Measurements from ENCODE around the gene ZEB2. TPM values are rescaled to one million over a fixed set of nuclear protein-coding genes. Genes with fewer than 3 reads are reported as not detected.

ZEB2 gene
- total RNA-seq, 1 experiment from 2014 or later: 1.2 TPM

DNA sequence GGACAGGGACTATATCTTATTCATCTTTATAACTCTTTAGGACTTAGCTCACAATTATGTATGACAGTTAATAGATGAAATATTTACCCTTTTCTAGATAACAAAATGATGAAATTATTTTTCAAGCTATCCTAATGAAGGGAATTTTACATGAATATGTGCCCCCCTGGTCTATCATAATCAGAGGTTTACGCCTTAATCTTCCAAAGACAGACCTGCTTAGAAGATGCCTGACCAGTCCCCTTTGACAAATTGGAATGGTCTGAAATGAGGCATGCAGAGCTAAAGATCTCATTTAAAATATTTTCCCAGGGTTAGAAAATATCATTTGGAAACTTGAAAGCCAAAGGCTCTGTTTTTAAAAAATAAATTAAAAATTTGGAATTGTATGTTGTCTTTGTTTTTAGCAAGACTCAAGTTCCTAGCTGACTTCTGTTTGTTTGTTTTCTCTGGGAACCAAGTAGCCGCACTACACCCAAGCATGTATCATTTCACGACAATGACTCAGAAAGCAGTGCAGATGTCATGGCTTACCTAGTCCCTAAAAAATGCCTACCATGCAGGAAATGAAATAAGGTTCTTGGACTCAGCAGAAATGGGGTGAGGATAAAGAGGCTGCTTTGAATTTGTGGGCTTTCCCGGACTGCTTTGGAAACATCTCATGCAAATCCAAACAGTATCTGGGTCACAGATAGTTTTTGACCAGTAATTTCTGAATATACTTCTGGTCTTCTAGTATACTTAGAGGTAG lies 162.1 kb downstream of the ZEB2 start:
- Mint-ChIP-seq H3K4me1 (peaks cover 0 to 5% of the 10 kb centered on the region in 2 experiments; a peak in 2 of 4 replicates), H3K9me3 (no peaks in the 10 kb centered on the region; a peak in 1 of 5 replicates), H3K4me3 (no peak overlapping the region), H3K36me3 (ENCODE audit: insufficient read depth in 1 of 3, low read depth in 3 of 3) (no peaks in the 10 kb centered on the region), H3K27me3 (ENCODE audit: low read depth) (peaks cover 1% of the 10 kb centered on the region; the same call in 1 of the 2 replicates), H3K27ac (no peak overlapping the region)
- no peak overlapping the region for H4K91ac ChIP-seq (ENCODE audit: insufficient read length, low read depth, low read length)
- H3K79me2 ChIP-seq (ENCODE audit: insufficient read depth, low read length): no peaks in the 10 kb centered on the region
- no peaks in the 10 kb centered on the region for H3K23me2 ChIP-seq (ENCODE audit: insufficient read length, low read depth, low read length, poor library complexity, severe bottlenecking)
- no peak overlapping the region for H3K9ac ChIP-seq (ENCODE audit: extremely low read depth, insufficient read length, low read length)
- H3K27me3 ChIP-seq (ENCODE audit: insufficient read depth, low read length): no peaks in the 10 kb centered on the region
- TF ChIP-seq, protein P1, sequence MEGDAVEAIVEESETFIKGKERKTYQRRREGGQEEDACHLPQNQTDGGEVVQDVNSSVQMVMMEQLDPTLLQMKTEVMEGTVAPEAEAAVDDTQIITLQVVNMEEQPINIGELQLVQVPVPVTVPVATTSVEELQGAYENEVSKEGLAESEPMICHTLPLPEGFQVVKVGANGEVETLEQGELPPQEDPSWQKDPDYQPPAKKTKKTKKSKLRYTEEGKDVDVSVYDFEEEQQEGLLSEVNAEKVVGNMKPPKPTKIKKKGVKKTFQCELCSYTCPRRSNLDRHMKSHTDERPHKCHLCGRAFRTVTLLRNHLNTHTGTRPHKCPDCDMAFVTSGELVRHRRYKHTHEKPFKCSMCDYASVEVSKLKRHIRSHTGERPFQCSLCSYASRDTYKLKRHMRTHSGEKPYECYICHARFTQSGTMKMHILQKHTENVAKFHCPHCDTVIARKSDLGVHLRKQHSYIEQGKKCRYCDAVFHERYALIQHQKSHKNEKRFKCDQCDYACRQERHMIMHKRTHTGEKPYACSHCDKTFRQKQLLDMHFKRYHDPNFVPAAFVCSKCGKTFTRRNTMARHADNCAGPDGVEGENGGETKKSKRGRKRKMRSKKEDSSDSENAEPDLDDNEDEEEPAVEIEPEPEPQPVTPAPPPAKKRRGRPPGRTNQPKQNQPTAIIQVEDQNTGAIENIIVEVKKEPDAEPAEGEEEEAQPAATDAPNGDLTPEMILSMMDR (conservative IDR thresholded peaks at IDR 0.05): no peak
- no peak overlapping the region for H2BK5ac ChIP-seq (ENCODE audit: insufficient read length, low read length)
- no peaks in the 10 kb centered on the region for H4K20me1 ChIP-seq (ENCODE audit: control insufficient read depth, insufficient read depth, insufficient read length)
- DNase-seq: no peak
- H2BK15ac ChIP-seq (ENCODE audit: low read depth, low read length): no peak overlapping the region
- H2BK120ac ChIP-seq (ENCODE audit: low read depth, low read length, poor library complexity, severe bottlenecking): no peak overlapping the region
- H3K4me2 ChIP-seq (ENCODE audit: insufficient read depth, insufficient read length, low read length): no peak overlapping the region
- no peak overlapping the region for H2AFZ ChIP-seq (ENCODE audit: low read length)
- H2BK12ac ChIP-seq (ENCODE audit: insufficient read length, low read depth, low read length): no peak overlapping the region
- H4K8ac ChIP-seq (replicated peaks; ENCODE audit: insufficient read length, low read depth, low read length): no peak overlapping the region
- no peak overlapping the region for H3T11ph ChIP-seq (ENCODE audit: low read length)
- no peak overlapping the region for H4K5ac ChIP-seq (ENCODE audit: insufficient read length, low read depth, low read length)
- no peak overlapping the region for H2AK5ac ChIP-seq (ENCODE audit: insufficient read length, low read length)
- peaks cover 2% of the 10 kb centered on the region; the same call in 1 of the 2 replicates for H3K4me1 ChIP-seq (ENCODE audit: insufficient read depth, low read length)
- H3K79me1 ChIP-seq (ENCODE audit: insufficient read depth, low read depth, low read length, poor library complexity, severe bottlenecking): no peaks in the 10 kb centered on the region
- no peaks in the 10 kb centered on the region for H3K9me3 ChIP-seq (ENCODE audit: control insufficient read depth, low read depth, low read length)
- H3K14ac ChIP-seq (ENCODE audit: insufficient read depth, low read length): no peak overlapping the region
- no peak overlapping the region for H3K23ac ChIP-seq (ENCODE audit: insufficient read length, low read depth, low read length)
- H2BK20ac ChIP-seq (ENCODE audit: low read depth, low read length, poor library complexity, severe bottlenecking): no peak overlapping the region
- no peak overlapping the region for H3K4ac ChIP-seq (ENCODE audit: low read depth, low read length)
- no peak overlapping the region for H3K18ac ChIP-seq (ENCODE audit: insufficient read length, low read depth, low read length)
- no CpG with 5 or more reads among the region's 4 CpGs for WGBS (ENCODE audit: extremely low coverage, insufficient read length, low lambda C conversion rate)
- H3K56ac ChIP-seq (ENCODE audit: insufficient read length, low read depth, low read length): no peak overlapping the region
- H3K27ac ChIP-seq (ENCODE audit: insufficient read length, low read depth, low read length): no peak overlapping the region

Data from H9 (cell line).